Liver (tissue), 9 donors: ENCODE measurements around the gene IFNA7. TPM values are rescaled to one million over a fixed set of nuclear protein-coding genes. Genes with fewer than 3 reads are reported as not detected.
"Not testable (repeated sequence)": the region's sequence is repeated elsewhere in the genome, so short reads cannot be mapped to it uniquely, and the experiment has no call there.

ENCODE experiments used
- DNase-seq: peaks from one replicate; pipeline ENCODE4 v3.0.0-alpha.2; 2017; ENCODE audit warnings: low spot score
- H3K27ac ChIP-seq, 2 donors: one replicate each; pipeline ENCODE4 v1.7.0; 2013; ENCODE audit warnings: inconsistent platforms in 2 of 2, low read length in 2 of 2, control low read depth in 1 of 2, low read depth in 1 of 2, mild to moderate bottlenecking in 1 of 2
- H3K27me3 ChIP-seq, 4 donors: one replicate each; pipeline versions ENCODE4 v1.6.1 to v1.7.0; 2013; ENCODE audit warnings: low read length in 3 of 4, inconsistent platforms in 1 of 4, mild to moderate bottlenecking in 1 of 4, moderate library complexity in 1 of 4; ENCODE audit not compliant: control insufficient read depth in 4 of 4, insufficient read depth in 4 of 4
- H3K36me3 ChIP-seq, 4 donors: one replicate each; pipeline versions ENCODE4 v1.6.1 to v1.7.0; 2013; ENCODE audit warnings: low read length in 3 of 4, mild to moderate bottlenecking in 3 of 4, low read depth in 1 of 4, moderate library complexity in 1 of 4; ENCODE audit not compliant: control insufficient read depth in 4 of 4, insufficient read depth in 3 of 4
- H3K4me1 ChIP-seq, 4 donors: one replicate each; pipeline versions ENCODE4 v1.6.1 to v1.7.0; 2013; ENCODE audit warnings: low read length in 3 of 4, mild to moderate bottlenecking in 3 of 4, moderate library complexity in 1 of 4; ENCODE audit not compliant: control insufficient read depth in 4 of 4, insufficient read depth in 4 of 4
- H3K4me3 ChIP-seq, 3 donors: one replicate each; pipeline versions ENCODE4 v1.6.1 to v1.7.0; 2013; ENCODE audit warnings: low read length in 3 of 3, control low read depth in 1 of 3, low read depth in 1 of 3, mild to moderate bottlenecking in 1 of 3
- H3K9ac ChIP-seq, 2 donors: one replicate each; pipeline ENCODE4 v1.7.0; 2013; ENCODE audit warnings: low read length in 2 of 2, mild to moderate bottlenecking in 2 of 2, moderate library complexity in 2 of 2, control low read depth in 1 of 2, low read depth in 1 of 2
- H3K9me3 ChIP-seq, 4 donors: one replicate each; pipeline versions ENCODE4 v1.6.1 to v1.7.0; 2013; ENCODE audit warnings: low read length in 3 of 4; ENCODE audit not compliant: control insufficient read depth in 4 of 4
- EGR1 ChIP-seq, 2 donors: IDR thresholded peaks; 2 replicates each; pipeline ENCODE4 v1.6.1; 2016 to 2018; ENCODE audit warnings: antibody characterized with exemption in 2 of 2, low read depth in 2 of 2
- GABPA ChIP-seq, 2 donors: IDR thresholded peaks in 1 of 2; conservative IDR thresholded peaks in 1 of 2; 2 replicates each; pipeline ENCODE4 v1.6.1; 2016; ENCODE audit warnings: antibody characterized with exemption in 2 of 2, mild to moderate bottlenecking in 1 of 2, moderate library complexity in 1 of 2
- HNF4A ChIP-seq, 2 donors: conservative IDR thresholded peaks; 2 replicates each; pipeline ENCODE4 v1.6.1; 2016; ENCODE audit warnings: antibody characterized with exemption in 2 of 2, mild to moderate bottlenecking in 2 of 2
- HNF4G ChIP-seq: IDR thresholded peaks from 2 replicates; pipeline ENCODE4 v1.6.1; 2016; ENCODE audit warnings: antibody characterized with exemption
- MAX ChIP-seq: IDR thresholded peaks from 2 replicates; pipeline ENCODE4 v1.6.1; 2016; ENCODE audit warnings: antibody characterized with exemption
- NR2F2 ChIP-seq: IDR thresholded peaks from 2 replicates; pipeline ENCODE4 v1.6.1; 2016; ENCODE audit warnings: antibody characterized with exemption
- RAD21 ChIP-seq, 2 donors: IDR thresholded peaks; 2 replicates each; pipeline ENCODE4 v1.6.1; 2016; ENCODE audit warnings: antibody characterized with exemption in 2 of 2, mild to moderate bottlenecking in 2 of 2
- SP1 ChIP-seq: IDR thresholded peaks from 2 replicates; pipeline ENCODE4 v1.6.1; 2018; ENCODE audit warnings: antibody characterized with exemption, mild to moderate bottlenecking
- TAF1 ChIP-seq: conservative IDR thresholded peaks from 2 replicates; pipeline ENCODE4 v1.6.1; 2016; ENCODE audit warnings: antibody characterized with exemption, mild to moderate bottlenecking
- YY1 ChIP-seq: IDR thresholded peaks from 2 replicates; pipeline ENCODE4 v1.6.1; 2016; ENCODE audit warnings: antibody characterized with exemption, mild to moderate bottlenecking
- ZBTB33 ChIP-seq: IDR thresholded peaks from 2 replicates; pipeline ENCODE4 v1.6.1; 2016; ENCODE audit warnings: antibody characterized with exemption
- WGBS: extraction: QIAGEN DNeasy Blood & Tissue Kit; methylation state at CpG from one replicate; pipeline ENCODE4 v1.1.7; 2013; 5-methylcytosine and 5-hydroxymethylcytosine counted together
- polyA plus RNA-seq, 2 donors: library from polyadenylated mRNA; stranded (reverse) in 1 of 2; unstranded in 1 of 2; fragments of 200-250 nt in 1 of 2; fragments of >200 nt in 1 of 2; fragmentation: Nextera tagmentation in 1 of 2; extraction: Ambion mirVana in 1 of 2; gene quantifications; one replicate each; pipeline versions ENCODE4 v1.2.1 to v1.2.3, GENCODE V29; 2013 to 2015
- total RNA-seq, 2 donors: library from RNA; depleted of rRNA; stranded (reverse); fragments of >200 nt; gene quantifications; one replicate each; pipeline ENCODE4 v1.2.3, GENCODE V29; 2014
- TF ChIP-seq, protein P1 (sequence below): fragments of 150-350 bp; IDR thresholded peaks from 2 replicates; pipeline ENCODE4 v1.5.1; 2017; ENCODE audit warnings: improper control_type of control experiment, low read depth, low read length; ENCODE audit not compliant: missing input control
- donor health status: healthy.
- donor health status: healthy.
- donor health status: healthy.
- donor health status: healthy.
- donor health status: healthy.

The IFNA7 gene
- total and polyA plus RNA-seq, 4 donors: not detected

DNA sequence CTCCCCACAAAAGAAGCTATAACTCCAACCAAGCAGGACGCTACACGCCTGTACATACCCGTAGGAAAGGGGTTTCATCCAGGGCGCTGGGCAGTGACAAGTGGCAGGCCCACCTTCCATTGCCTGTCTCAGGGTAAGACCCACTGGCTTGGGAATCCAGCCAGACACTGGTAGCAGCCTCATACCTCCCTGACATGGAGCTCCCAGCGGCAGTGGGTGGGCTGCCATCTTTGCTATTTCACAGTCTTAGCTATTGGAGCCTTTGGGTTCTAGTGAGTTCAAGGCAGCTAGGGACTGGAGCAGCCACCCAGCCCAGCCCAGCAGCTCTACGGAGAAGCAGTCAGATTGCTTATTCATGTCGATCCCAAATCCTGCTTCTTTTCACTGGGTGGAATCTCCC is 8.3 kb upstream of the IFNA7 start (continued):
- TF ChIP-seq YY1 (no peak), RAD21 (IDR thresholded peaks at IDR 0.05) (no peak)

- WGBS: 68% methylated on average over 3 of the region's 3 CpGs
- not testable (repeated sequence) for H3K27ac ChIP-seq, DNase-seq, H3K9me3 ChIP-seq, H3K9ac ChIP-seq, H3K4me1 ChIP-seq, H3K27me3 ChIP-seq, H3K36me3 ChIP-seq, H3K4me3 ChIP-seq
These were observed 5.0 kb upstream of the IFNA7 start, which contains the start of gene IFNA10 for GRCh38 chr9:21207043-21207442. TSS of gene IFNA10 (minus strand) at chr9:21207143. CDS start at chr9:21207097, 46 bp downstream.

- no peaks in the 10 kb centered on the region for H3K27me3 ChIP-seq
- H3K4me1 ChIP-seq: no peaks in the 10 kb centered on the region
- H3K9ac ChIP-seq: no peak overlapping the region
- TF ChIP-seq HNF4A (conservative IDR thresholded peaks at IDR 0.05) (no peak), ZBTB33 (no peak), TAF1 (no peak), HNF4G (no peak), SP1 (no peak), NR2F2 (no peak), EGR1 (IDR thresholded peaks at IDR 0.05; ENCODE audit: low read depth in 2 of 2) (no peak), GABPA (IDR thresholded peaks at IDR 0.05 in 1 of 2, conservative IDR thresholded peaks at IDR 0.05 in 1 of 2) (no peak), MAX (no peak)
- TF ChIP-seq, protein P1, sequence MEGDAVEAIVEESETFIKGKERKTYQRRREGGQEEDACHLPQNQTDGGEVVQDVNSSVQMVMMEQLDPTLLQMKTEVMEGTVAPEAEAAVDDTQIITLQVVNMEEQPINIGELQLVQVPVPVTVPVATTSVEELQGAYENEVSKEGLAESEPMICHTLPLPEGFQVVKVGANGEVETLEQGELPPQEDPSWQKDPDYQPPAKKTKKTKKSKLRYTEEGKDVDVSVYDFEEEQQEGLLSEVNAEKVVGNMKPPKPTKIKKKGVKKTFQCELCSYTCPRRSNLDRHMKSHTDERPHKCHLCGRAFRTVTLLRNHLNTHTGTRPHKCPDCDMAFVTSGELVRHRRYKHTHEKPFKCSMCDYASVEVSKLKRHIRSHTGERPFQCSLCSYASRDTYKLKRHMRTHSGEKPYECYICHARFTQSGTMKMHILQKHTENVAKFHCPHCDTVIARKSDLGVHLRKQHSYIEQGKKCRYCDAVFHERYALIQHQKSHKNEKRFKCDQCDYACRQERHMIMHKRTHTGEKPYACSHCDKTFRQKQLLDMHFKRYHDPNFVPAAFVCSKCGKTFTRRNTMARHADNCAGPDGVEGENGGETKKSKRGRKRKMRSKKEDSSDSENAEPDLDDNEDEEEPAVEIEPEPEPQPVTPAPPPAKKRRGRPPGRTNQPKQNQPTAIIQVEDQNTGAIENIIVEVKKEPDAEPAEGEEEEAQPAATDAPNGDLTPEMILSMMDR: no peak
- no peak overlapping the region for H3K4me3 ChIP-seq
- no peaks in the 10 kb centered on the region for H3K36me3 ChIP-seq
- no peaks in the 10 kb centered on the region for H3K9me3 ChIP-seq
- DNase-seq: no peak
- H3K27ac ChIP-seq: no peak overlapping the region
These were observed 3.2 kb upstream of the IFNA7 start for GRCh38 chr9:21205204-21205603.
